ENCODE data around the gene CHAT.

Gene CHAT

GRCh38 chr10:49577182-49577925 lies 36.5 kb upstream of the CHAT start:
- no peak overlapping the region for H3K4me2 ChIP-seq (ENCODE audit: low read length)
- no peak overlapping the region for H2AFZ ChIP-seq (ENCODE audit: low read depth, low read length)
- H3K27me3 ChIP-seq (ENCODE audit: low read depth, low read length) = no peaks in the 10 kb centered on the region
- H3K9me3 ChIP-seq (ENCODE audit: insufficient read depth, low read length) = no peaks in the 10 kb centered on the region
- no peak overlapping the region for H3K9ac ChIP-seq (ENCODE audit: low read length)
- no peak overlapping the region for H3K4me3 ChIP-seq (ENCODE audit: low read length)
- no peaks in the 10 kb centered on the region for H3K79me2 ChIP-seq (ENCODE audit: low read length)
- TF ChIP-seq EZH2phosphoT487 (IDR thresholded peaks at IDR 0.05; ENCODE audit: low read depth) (no peak), CTCF (IDR thresholded peaks at IDR 0.05; ENCODE audit: low read depth, low read length) (no peak)
- no peaks in the 10 kb centered on the region for H3K4me1 ChIP-seq (ENCODE audit: low read length)
- H3K36me3 ChIP-seq (replicated peaks; ENCODE audit: low read depth, low read length) = no peaks in the 10 kb centered on the region
- no peak overlapping the region for H3K27ac ChIP-seq (ENCODE audit: low read length)
- no peaks in the 10 kb centered on the region for H4K20me1 ChIP-seq (ENCODE audit: insufficient read depth, low read length)

- Histone ChIP-seq H3K27me3 (ENCODE audit: low read depth, low read length) (no peaks in the 10 kb centered on the region), H3K9ac (ENCODE audit: low read length) (no peak overlapping the region), H3K4me1 (ENCODE audit: low read length) (no peaks in the 10 kb centered on the region), H3K27ac (ENCODE audit: low read length) (no peak overlapping the region), H3K4me3 (ENCODE audit: low read length) (no peak overlapping the region), H3K9me3 (ENCODE audit: insufficient read depth, low read length) (no peaks in the 10 kb centered on the region), H3K36me3 (replicated peaks; ENCODE audit: low read depth, low read length) (no peaks in the 10 kb centered on the region), H3K4me2 (ENCODE audit: low read length) (no peak overlapping the region), H4K20me1 (ENCODE audit: insufficient read depth, low read length) (no peaks in the 10 kb centered on the region), H2AFZ (ENCODE audit: low read depth, low read length) (no peak overlapping the region), H3K79me2 (ENCODE audit: low read length) (no peaks in the 10 kb centered on the region)
- TF ChIP-seq EZH2phosphoT487 (IDR thresholded peaks at IDR 0.05; ENCODE audit: low read depth) = no peak
- TF ChIP-seq CTCF (IDR thresholded peaks at IDR 0.05; ENCODE audit: low read depth, low read length) = no peak
These were observed 35.4 kb upstream of the CHAT start for GRCh38 chr10:49578392-49578791.

- TF ChIP-seq CTCF (IDR thresholded peaks at IDR 0.05; ENCODE audit: low read depth, low read length) = no peak
- TF ChIP-seq EZH2phosphoT487 (IDR thresholded peaks at IDR 0.05; ENCODE audit: low read depth) = no peak
- H3K27ac ChIP-seq (ENCODE audit: low read length) = no peak overlapping the region
- no peak overlapping the region for H3K9ac ChIP-seq (ENCODE audit: low read length)
These were observed 34.2 kb upstream of the CHAT start for GRCh38 chr10:49579621-49580020.

GRCh38 chr10:49585387-49585786 lies 28.4 kb upstream of the CHAT start:
- no peaks in the 10 kb centered on the region for H3K4me1 ChIP-seq (ENCODE audit: low read length)
- H3K9ac ChIP-seq (ENCODE audit: low read length) = no peak overlapping the region
- H2AFZ ChIP-seq (ENCODE audit: low read depth, low read length) = no peak overlapping the region
- H3K4me2 ChIP-seq (ENCODE audit: low read length) = no peak overlapping the region
- H4K20me1 ChIP-seq (ENCODE audit: insufficient read depth, low read length) = no peaks in the 10 kb centered on the region
- H3K27me3 ChIP-seq (ENCODE audit: low read depth, low read length) = no peaks in the 10 kb centered on the region
- no peaks in the 10 kb centered on the region for H3K36me3 ChIP-seq (replicated peaks; ENCODE audit: low read depth, low read length)
- no peak for TF ChIP-seq EZH2phosphoT487 (IDR thresholded peaks at IDR 0.05; ENCODE audit: low read depth)
- no peak for TF ChIP-seq CTCF (IDR thresholded peaks at IDR 0.05; ENCODE audit: low read depth, low read length)
- no peaks in the 10 kb centered on the region for H3K9me3 ChIP-seq (ENCODE audit: insufficient read depth, low read length)
- H3K79me2 ChIP-seq (ENCODE audit: low read length) = no peaks in the 10 kb centered on the region
- H3K4me3 ChIP-seq (ENCODE audit: low read length) = no peak overlapping the region
- no peak overlapping the region for H3K27ac ChIP-seq (ENCODE audit: low read length)

More at GRCh38 chr10:49579621-49580020, 34.2 kb upstream of the CHAT start:
- no peaks in the 10 kb centered on the region for H3K79me2 ChIP-seq (ENCODE audit: low read length)
- H4K20me1 ChIP-seq (ENCODE audit: insufficient read depth, low read length) = no peaks in the 10 kb centered on the region
- no peaks in the 10 kb centered on the region for H3K27me3 ChIP-seq (ENCODE audit: low read depth, low read length)
- no peaks in the 10 kb centered on the region for H3K36me3 ChIP-seq (replicated peaks; ENCODE audit: low read depth, low read length)
- no peaks in the 10 kb centered on the region for H3K4me1 ChIP-seq (ENCODE audit: low read length)
- H3K9me3 ChIP-seq (ENCODE audit: insufficient read depth, low read length) = no peaks in the 10 kb centered on the region
- no peak overlapping the region for H2AFZ ChIP-seq (ENCODE audit: low read depth, low read length)
- no peak overlapping the region for H3K4me3 ChIP-seq (ENCODE audit: low read length)
- no peak overlapping the region for H3K4me2 ChIP-seq (ENCODE audit: low read length)
